GM19467 (cell line): ENCODE results near the gene TFPI.

Experiments
- ATAC-seq: cut with Tn5 transposase; IDR thresholded peaks from one replicate; pipeline ENCODE4 v1.9.1; 2021; ENCODE audit warnings: mild to moderate bottlenecking, moderate library complexity; ENCODE audit not compliant: unreplicated experiment

Gene TFPI

DNA sequence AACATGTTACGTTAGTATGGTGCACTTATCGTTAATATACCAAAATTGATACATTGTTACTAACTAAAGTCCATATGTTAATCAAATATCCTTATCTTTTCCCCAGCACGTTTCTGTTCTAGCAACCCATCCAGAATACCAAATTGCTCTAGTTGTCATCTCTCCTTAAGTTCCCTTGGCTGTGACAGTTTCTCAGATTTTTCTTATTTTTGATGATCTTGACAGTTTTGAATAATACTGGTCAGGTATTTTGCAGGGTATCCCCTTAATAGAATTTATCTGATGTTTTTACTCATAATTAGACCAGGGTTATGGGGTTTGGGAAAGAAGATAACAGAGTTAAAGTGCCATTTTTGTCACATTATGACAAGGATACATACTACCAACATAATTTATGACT lies 47.8 kb downstream of the TFPI start:
- ATAC-seq: no peak

DNA sequence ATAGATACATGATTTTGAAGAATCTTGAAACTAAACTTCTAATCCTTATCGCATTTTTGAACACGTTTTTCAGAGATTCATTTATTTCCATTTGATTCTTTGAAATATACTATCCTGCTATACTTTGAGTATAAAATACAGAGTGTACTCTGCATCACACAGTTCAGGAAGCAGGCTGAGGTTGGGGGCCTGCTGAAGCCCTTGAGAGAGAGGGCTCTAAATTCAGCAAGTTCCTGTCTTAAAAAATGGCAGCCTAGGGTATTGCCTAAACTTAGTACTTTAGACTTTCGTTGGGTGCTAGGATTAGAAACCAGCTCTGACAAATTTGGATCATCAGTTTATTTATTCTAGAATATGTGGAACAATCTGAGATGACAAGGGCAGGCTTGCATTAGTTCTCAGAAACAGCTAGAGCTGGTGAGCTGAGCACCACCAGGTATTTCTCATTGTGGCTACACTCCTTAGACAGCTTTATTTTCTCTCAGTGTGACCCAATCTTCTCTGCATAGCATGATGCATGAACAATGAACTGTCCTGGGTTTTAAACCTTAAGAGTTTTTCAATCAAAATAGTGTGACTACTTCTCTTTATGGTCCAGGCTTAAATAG lies 49.1 kb downstream of the TFPI start:
- no peak for ATAC-seq

DNA sequence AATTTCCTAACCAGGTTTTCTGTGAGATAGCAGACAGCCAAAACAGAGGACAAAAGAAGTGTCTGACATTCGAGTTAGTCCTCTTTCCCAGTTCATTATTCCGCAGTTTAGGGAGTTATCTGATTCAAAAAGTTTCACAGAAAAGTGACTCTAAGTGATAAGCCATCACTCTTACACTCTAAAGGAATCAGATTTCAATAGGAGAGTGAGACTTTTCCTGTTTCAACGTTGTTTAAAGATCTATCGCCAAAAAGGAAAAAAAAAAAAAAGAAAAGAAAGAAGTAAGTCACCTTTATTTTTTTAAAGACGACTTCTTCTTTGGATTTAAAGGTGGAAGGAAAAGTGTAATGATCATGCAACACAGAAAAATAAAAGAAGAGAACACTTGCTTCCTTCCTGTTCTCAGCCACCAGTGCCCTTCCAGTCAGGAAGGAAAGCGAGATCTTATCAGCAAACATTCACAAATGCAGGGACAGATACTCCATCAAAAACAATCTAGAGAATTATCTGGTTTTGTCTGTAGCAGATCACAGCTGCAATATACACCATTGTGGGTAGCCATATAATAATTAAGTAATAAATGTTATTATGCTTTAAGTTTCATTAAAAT lies 49.8 kb downstream of the TFPI start:
- no peak for ATAC-seq

DNA sequence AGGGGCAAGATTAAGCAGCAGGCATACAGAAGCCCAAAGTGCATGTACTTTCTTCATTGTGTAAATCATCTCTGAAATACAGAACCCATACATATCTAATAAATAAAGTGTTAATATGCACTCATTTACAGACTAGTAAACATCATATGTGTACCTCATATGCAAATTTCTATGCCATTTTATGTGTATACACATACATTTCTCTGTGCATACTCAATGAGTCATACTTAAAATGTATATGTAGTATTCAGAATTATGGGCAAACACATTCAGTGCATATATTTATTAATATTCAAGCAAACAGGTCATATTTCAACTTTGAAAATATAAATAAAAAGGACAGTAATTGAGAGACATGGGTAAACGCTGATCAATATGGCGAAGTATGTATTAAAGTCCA lies 50.5 kb downstream of the TFPI start:
- ATAC-seq: no peak

DNA sequence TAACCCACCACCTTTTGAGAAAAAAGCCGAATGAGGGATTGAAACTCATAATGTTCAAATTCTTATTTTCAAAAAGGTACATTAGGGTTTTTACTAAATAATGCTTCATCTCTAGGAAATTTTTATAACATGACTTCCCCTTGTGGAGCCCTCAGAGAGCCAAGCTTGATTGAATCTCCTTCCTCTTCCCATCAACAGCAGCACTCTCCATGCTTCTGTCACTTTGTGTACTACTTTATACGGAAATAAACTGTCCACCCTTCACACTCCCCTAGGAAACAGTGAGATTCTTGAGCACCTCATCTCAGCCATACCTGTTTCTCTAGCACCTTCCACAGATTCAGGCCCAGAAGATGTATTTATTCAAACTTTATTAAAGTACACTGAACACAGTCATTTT lies 51.8 kb downstream of the TFPI start:
- ATAC-seq: no peak

DNA sequence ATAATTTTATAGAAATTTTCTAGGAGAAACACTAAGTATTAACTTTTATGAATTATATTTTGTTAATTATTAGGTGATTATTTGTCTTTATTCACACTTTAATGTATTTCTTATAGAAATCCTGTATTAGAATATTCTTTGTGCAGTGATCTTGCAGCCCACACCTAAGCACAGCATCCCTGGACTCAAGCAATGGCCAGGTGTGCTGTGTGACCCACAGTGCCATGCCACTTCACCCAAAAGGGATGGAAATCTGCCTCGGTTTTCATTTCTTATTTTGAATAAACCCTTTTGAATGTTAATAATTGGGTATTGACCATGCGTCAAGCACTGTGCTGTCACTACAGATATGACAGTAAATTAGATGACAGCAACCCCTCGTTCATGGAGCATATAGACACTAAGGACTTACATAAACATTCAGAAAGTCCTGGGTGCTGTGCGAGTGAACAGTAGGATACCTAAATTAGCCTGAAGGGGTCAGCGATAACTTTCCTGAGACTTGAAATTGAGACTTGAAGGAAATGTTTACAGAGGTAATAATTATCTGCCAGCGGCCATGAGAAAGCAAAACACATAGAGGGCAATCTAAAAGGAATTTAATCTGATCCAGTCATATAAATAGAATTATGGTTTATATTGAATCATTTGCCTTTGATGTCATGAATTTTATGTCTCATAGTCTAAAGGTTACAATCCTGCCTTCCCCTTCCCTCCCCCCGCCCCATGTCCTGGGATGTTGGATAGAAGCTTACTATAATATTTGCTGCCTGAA lies 53.5 kb downstream of the TFPI start:
- no peak for ATAC-seq

DNA sequence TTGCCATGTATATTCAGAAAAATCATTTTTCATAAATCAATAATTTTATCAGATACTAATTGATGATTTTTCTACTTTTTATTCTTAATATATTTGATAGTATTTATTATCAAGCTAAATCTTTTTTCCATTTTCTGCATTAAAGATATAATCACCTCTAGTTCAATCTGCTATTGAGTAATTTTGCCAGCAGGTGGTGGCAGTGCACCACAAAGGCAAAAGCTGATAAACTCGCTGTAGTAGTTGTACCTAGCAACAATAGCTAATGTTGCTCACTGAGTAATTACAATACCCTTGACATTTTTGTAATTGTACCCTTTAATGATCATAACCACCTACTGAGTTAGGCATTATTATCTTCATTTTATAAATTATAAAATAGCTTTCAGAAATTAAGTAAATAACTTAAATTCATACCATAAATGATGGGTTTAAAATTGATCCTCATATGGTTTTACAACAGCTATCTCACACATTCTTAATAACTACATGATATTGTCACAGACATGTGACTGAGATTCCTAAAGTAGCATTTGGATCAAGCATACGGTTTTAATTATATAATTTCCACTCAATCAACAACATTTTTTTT lies 54.2 kb downstream of the TFPI start:
- ATAC-seq: peak; percentile 93

DNA sequence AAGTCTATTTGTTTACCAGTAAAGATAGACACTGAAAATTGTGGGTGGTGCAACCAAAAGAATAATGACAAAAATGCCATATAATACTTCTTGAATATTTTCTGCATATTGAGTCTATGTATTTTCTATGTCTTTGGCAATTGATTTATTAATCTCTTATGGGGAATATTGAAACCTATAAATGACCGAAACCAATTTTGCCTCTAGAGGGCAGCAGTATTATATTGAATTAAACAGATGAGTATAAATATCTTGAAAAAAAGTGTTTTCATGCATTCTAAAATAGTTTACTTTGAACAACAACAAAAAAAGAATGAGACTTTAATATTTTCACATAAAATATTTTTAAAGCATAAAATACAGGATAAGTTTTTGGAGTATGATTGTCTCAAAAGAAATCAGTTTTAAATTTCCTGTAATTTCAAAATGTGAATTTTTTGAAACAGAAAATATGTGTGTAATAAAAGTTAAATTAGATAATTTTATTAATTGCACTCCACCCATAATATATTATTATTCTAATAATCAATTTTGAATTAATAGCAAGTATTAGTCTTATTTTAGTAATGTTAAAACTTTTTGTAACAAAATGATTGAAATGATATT lies 56.3 kb downstream of the TFPI start:
- ATAC-seq: no peak

DNA sequence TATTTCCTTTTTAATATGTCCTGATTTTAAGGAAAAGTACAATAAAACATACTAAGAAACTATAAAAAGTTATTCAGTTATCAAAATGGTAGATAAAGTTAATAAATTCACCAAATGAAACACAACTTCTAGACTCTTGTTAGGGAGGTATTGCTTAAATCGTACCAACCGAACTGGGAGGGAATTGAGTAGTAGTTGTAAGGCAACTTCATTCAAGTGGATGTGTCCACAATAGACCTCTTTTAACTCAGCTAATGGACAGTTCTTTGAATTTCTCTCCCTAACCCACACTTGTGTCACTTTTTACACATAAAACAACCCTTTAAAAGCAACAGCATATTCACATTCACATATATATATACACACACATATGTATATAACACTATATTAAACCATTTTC lies 57.1 kb downstream of the TFPI start:
- no peak for ATAC-seq

DNA sequence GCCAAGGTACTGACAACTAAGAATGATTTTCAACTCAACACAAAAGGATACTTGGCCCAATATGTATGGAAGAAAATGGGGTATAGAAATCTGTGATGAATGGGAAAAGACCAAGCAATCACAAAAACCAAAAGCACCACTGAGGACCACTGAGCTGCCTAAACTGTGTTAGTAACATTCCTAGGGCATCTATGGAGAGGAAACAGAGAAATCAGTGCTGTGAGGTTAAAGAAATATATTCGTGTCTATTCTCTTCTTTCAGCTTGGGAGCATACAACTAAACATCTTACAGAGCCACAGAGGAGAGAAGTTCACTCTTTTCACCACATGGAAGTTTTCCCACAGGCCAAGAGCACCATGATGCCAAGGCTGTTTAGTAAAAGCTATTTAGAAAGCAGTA lies 58.9 kb downstream of the TFPI start:
- no peak for ATAC-seq

DNA sequence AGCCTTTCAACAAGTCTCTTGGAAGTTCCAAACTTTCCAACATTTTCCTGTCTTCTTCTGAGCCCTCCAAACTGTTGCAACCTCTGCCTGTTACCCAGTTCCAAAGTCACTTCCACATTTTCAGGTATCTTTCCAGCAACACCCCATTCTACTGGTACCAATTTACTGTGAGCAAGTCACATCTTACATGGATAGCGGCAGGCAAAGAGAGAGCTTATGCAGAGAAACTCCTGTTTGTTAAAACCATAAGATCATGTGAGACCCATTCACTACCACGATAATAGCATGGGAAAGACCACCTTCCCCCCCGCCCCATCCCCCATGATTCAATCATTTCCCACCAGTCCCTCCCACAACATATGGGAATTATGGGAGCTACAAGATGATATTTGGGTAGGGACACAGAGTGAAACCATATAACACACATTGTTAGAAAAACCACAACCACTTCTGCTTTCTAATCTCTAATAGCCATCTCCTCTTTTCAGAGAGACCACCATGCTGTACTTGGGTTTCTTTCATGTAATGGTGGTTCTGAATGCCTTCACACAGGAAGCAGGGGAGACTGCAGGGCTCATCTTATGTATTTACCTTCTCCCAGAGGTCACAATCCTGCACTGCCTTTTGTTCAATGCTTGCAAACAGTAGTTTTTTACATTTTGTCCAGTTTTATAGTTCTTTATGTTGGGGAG lies 60.2 kb downstream of the TFPI start:
- ATAC-seq: no peak

DNA sequence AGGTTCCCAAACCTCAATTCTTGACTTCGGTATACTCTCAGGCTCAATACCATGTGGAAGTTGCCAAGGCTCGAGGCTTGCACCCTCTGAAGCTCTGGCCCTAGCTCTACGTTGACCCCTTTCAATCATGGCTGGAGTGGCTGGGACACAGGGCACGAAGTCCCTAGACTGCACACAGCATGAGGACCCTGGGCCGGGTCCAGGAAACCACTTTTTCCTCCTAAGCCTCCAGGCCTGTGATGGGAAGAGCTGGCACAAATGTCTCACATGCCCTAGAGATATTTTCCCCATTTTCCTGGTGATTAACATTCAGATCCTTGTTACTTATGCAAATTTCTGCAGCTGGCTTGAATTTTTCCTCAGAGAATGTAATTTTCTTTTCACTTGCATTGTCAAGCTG lies 61.1 kb downstream of the TFPI start:
- ATAC-seq: no peak

DNA sequence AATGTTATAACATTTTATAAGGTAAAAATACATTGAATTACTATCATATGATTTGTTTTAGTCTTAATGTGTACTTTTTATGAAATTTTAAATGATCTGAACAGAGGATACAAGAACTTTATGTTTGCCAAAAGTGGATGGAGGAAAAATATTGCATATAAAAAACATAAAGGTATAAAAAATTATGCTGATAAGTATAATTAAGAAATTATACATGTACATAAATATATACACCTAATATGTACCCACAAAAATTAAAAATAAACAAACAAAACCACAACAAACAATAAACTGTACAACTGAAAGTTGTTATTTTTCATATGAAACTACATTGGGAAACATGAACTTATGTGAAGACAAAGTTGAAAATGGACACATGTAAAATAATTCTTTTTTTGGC lies 68.0 kb downstream of the TFPI start:
- no peak for ATAC-seq

DNA sequence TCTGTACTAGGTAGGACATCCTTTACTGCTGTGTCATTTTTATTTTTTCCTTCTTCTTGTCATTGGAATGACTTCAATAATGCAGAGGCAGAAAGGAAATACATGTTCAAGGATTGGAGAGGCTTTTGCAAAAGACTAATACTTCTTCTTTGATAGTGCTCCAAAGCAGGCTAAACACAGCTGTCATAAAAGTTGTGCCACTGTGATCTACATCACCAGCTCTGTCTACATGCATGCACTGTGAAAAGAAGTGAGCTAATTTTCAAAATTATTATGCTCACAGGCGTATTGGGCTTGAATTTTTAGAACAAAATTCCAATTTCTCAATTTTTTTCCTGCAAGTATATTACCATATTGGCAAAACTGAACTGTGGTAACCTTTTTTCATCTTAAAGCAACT lies 68.7 kb downstream of the TFPI start:
- ATAC-seq: no peak

DNA sequence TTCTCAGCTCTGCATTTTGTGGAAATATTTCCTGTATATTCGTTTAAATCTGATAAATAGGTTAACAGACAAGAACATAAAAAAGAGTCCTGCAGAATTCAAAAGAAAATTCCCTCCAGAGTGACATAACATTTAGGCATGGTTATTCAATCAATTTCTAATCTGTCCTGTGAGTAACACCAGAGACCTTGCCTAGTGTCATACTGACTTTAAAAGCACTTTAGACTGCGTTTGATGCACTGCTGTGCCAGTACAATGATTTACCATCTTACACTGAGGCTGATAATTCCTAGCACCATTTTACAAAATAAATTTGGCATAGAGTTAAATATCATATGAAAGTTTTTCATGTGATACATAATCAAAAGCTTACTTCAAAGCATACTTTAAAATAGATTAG lies 70.7 kb downstream of the TFPI start:
- ATAC-seq: no peak

DNA sequence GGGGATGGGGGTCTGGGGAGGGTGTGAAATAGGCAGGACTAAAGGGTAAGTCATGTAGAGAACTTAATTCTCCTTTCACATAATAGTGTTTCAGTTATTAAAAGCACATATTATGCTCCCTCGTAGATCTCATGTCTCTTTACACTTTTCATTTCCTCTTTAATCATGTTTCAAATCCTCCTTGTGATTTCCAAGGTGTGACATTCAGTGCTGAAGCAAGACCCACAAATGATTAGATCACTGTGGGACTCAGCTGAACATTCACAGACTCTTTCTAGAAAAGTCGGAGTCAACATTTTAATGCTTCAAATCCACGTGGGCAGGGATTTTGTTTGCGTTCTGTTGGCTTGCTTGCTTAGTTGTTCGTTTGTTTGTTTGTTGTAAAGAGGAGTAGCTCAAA lies 71.4 kb downstream of the TFPI start:
- ATAC-seq: no peak

DNA sequence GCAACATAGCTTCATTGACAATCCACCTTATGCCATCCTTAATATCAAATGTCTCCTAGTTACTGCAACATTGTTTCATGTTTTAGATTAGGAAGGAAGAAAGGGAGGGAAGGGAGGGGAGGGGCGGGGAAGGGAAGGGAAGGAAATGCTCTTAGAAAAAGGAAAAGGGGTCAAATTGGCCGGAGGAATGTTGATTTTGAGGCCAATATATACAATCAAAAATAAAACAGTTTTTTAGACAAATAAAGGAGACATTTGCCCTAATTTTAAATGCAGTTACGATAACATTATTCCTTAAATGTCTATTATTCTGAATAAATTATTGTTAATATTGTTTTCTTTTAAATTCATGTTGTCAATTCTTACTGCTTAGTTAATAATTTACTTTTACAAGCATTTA lies 72.7 kb downstream of the TFPI start:
- ATAC-seq: no peak

DNA sequence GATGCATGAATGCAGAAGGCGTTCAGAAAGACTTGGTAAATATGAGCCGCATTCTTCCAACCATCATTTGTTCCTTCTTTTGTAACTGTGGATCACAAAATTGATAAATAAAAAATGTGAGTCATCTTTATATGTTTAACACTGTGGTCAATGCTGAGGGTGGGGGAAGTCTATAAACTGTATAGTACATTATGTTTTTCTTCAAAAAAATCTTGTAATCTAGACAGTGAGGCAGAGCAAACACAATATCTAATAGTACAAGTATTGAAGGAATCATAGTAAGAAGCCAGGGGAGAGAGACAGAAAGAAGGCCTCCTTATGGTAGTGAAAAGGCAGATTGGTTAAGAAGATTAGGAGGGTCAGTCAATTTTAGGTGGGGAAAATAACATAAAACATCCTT lies 75.5 kb downstream of the TFPI start:
- no peak for ATAC-seq

DNA sequence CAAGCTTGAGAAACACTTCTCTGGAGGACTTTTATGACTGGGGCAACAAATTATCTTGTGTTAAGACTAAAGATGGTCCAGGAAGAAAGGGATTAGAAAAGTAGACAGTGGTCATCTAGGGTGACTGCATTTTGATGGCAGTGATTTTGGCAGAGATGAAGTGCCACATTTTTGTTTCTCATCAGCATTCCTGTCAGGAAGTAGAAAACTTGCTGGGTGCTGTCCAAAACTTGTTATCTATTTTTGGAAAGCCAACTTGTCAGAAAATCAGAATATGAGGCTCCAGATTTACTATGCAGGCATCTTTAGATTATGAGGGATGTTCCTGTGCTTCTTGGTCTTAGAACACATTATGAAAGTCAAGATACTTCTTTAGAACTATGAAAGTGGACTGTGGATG lies 77.2 kb downstream of the TFPI start:
- no peak for ATAC-seq

DNA sequence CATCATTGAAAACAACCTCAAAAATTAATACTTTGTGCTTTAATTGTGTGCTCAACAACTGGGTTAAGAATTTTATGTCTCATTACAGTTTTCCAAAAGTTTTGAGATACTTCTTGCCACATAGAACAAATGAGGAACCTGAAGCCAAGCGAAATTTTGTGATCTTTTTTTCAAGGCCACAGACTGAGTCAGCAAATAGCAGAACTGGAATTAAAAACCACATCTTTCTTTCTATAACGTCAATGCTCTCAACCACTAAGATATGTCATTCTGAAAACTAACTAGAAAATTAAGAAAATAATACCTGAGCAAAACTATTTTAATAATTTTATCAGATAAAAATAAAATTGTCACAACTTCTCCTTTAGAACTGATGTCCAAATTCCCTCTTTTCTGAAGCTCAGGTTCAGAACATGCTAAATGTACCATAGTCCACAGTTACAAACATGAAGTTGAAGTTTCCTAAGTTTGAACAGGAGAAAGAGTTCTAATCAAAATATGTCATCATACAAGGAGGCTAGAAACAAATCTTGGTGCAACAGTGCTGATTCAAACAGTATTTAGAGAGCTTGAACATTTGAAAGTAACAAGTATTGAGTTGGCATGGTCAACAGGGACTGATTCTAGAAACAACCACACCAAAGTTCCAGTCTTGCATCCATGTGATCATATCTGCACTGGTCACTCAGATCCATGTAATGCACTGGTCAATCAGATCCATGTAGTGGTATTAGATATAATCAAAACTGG lies 78.6 kb downstream of the TFPI start:
- ATAC-seq: no peak
